Head of caudate nucleus (tissue), 42 donors: ENCODE results near the gene SNAPC2.
"Not testable (repeated sequence)": the region's sequence is repeated elsewhere in the genome, so short reads cannot be mapped to it uniquely, and the experiment has no call there.

Experiments used
- DNase-seq, 42 donors: peaks; one replicate each; pipeline versions ENCODE4 v3.0.0 to v3.0.0-alpha.2; 2020 to 2021; ENCODE audit warnings: mixed read lengths in 7 of 42
- intact Hi-C: fragments of 100-400 bp; cut with DNase I; formaldehyde crosslinking; loops from one replicate; pipeline ENCODE4 v1.15.0; 2022

Gene SNAPC2

GRCh38 chr19:7927605-7928333 lies 7.6 kb downstream of the SNAPC2 start:
- intact Hi-C loops: no loop called here
- DNase-seq: no peak

GRCh38 chr19:7928334-7928706 lies 8.2 kb downstream of the SNAPC2 start:
- no peak for DNase-seq

GRCh38 chr19:7928741-7929701 lies 8.9 kb downstream of the SNAPC2 start:
- peak in 4 of 42 donors; percentile 38 to 50 (median 46) for DNase-seq
- intact Hi-C loops: no loop called here

More at GRCh38 chr19:7928334-7928706, 8.2 kb downstream of the SNAPC2 start:
- intact Hi-C loops: no loop called here

- intact Hi-C loops: not testable (repeated sequence)
- DNase-seq: peak in 19 of 42 donors; percentile 40 to 83 (median 62)
These were observed 9.9 kb downstream of the SNAPC2 start for GRCh38 chr19:7930030-7930429.

- intact Hi-C loops: no loop called here
- DNase-seq: no peak
These were observed 10.6 kb downstream of the SNAPC2 start for GRCh38 chr19:7930765-7931164.

GRCh38 chr19:7931221-7932061 lies 11.3 kb downstream of the SNAPC2 start:
- peak in 26 of 42 donors; percentile 37 to 84 (median 62) for DNase-seq
- intact Hi-C loops: no loop called here

- intact Hi-C loops: no loop called here
- DNase-seq: peak in 1 of 42 donors; percentile 10
These were observed 12.3 kb downstream of the SNAPC2 start for GRCh38 chr19:7932276-7932929.

- DNase-seq: peak in 1 of 42 donors; percentile 13
- intact Hi-C loops: no loop called here
These were observed 12.8 kb downstream of the SNAPC2 start for GRCh38 chr19:7932930-7933300.

- intact Hi-C loops: no loop called here
- DNase-seq: no peak
These were observed 13.3 kb downstream of the SNAPC2 start for GRCh38 chr19:7933411-7933810.

- intact Hi-C loops: no loop called here
- peak in 1 of 42 donors; percentile 16 for DNase-seq
These were observed 13.9 kb downstream of the SNAPC2 start for GRCh38 chr19:7933828-7934725.

- intact Hi-C loops: no loop called here
- DNase-seq: no peak
These were observed 14.6 kb downstream of the SNAPC2 start for GRCh38 chr19:7934766-7935165.

- DNase-seq: no peak
These were observed 20.7 kb downstream of the SNAPC2 start for GRCh38 chr19:7940841-7941240.

GRCh38 chr19:7941895-7942596 lies 21.9 kb downstream of the SNAPC2 start:
- no peak for DNase-seq

More at GRCh38 chr19:7940841-7941240, 20.7 kb downstream of the SNAPC2 start:
- intact Hi-C loops: loop anchor here (5.0 to 10.0 kb wide), 2 partner anchors 61 to 214 kb away; no protein-coding TSS in a partner anchor

GRCh38 chr19:7942981-7943443 lies 22.9 kb downstream of the SNAPC2 start:
- no peak for DNase-seq
- intact Hi-C loops: loop anchor here (5.0 to 10.0 kb wide), 2 partner anchors 59 to 212 kb away; no protein-coding TSS in a partner anchor

More at GRCh38 chr19:7941895-7942596, 21.9 kb downstream of the SNAPC2 start:
- intact Hi-C loops: loop anchor here (5.0 to 10.0 kb wide), 2 partner anchors 60 to 213 kb away; no protein-coding TSS in a partner anchor

- DNase-seq: peak; percentile 98 to 100 (median 100)
- intact Hi-C loops: loop anchor here (5.0 to 10.0 kb wide), 2 partner anchors 59 to 211 kb away; no protein-coding TSS in a partner anchor
These were observed 23.5 kb downstream of the SNAPC2 start, which contains the start of gene TIMM44 for GRCh38 chr19:7943444-7944176. Gene TIMM44 (minus strand): TSS chr19:7943666. CDS start chr19:7943651, 15 bp downstream.
